HG02759 (cell line): ENCODE data around the gene VPS37B.
"Not testable (repeated sequence)": the region's sequence is repeated elsewhere in the genome, so short reads cannot be mapped to it uniquely, and the experiment has no call there.

Experiments
- ATAC-seq: cut with Tn5 transposase; IDR thresholded peaks from one replicate; pipeline ENCODE4 v1.9.1; 2021; ENCODE audit warnings: mild to moderate bottlenecking, moderate library complexity; ENCODE audit not compliant: unreplicated experiment

The VPS37B gene

GRCh38 chr12:122884091-122884826 lies 11.7 kb downstream of the VPS37B start:
- no peak for ATAC-seq

- no peak for ATAC-seq
Measured at GRCh38 chr12:122882908-122883558, 12.9 kb downstream of the VPS37B start.

GRCh38 chr12:122880668-122881067 lies 15.3 kb downstream of the VPS37B start:
- ATAC-seq, result no peak

DNA sequence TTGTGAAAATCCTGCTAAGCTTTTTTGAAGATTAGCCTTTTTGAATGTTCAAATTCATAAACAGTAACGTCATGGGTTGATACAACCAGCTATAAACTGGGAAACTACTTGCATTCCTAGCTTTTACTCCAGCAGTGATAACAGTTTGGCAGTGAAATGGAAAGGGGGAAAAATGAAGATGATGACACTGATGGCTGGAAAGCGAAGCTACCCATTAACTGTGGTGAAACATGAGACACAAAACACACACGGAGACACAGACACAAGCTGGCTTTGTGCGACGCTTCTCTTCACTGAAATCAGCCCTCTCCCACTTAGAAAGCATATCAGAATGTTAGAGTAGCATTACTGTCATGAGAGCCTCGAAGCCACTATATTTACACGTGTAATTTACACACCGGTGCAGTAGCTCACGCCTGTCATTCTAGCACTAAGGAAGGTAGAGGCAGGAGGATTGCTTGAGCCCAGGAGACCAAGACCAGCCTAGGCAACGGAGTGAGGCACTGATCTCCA lies 15.7 kb downstream of the VPS37B start:
- ATAC-seq, result no peak

GRCh38 chr12:122878780-122879612 lies 16.9 kb downstream of the VPS37B start:
- ATAC-seq, result no peak

GRCh38 chr12:122876731-122877130 lies 19.2 kb downstream of the VPS37B start:
- ATAC-seq, result no peak

DNA sequence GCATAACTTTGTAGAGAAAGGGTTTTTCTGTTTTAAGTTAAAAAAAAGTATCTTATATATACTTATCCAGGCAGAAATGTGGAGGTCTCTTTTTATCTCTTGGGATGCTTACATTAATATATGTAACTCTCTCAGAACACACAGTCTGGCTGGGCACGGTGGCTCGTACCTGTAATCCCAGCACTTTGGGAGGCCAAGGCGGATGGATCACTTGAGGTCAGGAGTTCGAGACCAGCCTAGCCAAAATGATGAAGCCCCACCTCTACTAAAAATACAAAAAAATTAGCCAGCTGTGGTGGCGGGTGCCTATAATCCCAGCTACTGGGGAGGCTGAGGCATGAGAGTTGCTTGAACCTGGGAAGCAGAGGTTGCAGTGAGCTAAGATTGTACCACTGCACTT lies 19.6 kb downstream of the VPS37B start:
- ATAC-seq, result not testable (repeated sequence)

DNA sequence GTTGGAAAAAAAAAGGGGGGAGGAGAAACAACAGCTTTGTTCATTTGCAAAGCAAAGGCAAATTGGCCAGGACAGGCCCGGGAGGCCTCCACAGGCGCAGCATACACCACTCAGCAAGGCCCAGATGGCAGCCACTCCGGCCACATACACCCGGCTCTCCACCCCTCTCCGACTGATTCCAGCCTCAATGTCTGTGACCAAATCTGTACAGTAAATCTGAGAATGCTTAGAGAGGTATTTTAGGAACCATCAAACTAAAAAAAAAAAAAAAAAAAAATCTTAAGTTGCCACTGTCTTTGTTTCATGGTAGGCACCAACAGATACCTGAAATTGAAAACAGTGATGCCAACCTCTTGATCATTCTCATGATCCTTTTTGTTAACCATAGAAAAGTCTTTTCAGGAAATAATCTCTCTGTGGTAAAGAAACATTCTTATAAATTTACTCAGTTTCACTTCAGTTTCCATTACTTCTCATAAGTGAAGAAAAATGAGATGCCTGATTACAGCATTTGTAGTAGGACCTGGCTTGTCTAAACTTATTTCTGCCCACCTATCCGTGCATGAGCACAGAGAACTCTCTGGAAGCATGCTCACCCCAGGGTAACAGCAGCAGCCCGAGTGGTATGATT lies 20.2 kb downstream of the VPS37B start:
- ATAC-seq, result peak; percentile 77

GRCh38 chr12:122874081-122874480 lies 21.8 kb downstream of the VPS37B start:
- no peak for ATAC-seq

- ATAC-seq, result no peak
Measured at GRCh38 chr12:122873540-122873939, 22.4 kb downstream of the VPS37B start.

DNA sequence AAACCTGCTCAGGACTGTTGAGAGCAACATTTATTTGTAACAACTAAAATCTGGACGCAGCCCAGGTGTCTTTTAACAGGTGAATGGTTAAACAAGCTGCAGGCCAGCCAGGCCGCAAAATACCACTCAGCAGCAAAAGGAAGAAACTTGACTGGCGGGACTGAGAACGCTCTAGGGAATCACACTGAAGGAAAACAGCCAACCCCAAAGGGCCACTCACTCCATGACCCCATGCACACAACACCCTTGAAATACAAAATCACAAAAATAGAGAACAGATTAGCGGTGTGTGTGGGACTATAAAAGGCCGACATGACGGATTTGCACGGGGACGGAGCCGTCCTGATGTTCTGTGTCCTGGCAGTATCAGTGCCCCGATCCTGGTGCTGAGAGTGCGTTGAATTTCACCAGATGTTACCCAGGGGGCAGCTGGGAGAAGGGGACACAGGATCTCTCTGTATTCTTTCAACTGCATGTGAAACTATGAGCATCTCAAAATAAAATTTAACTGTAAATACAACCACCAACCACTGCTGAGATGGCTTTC lies 23.0 kb downstream of the VPS37B start:
- ATAC-seq, result no peak

DNA sequence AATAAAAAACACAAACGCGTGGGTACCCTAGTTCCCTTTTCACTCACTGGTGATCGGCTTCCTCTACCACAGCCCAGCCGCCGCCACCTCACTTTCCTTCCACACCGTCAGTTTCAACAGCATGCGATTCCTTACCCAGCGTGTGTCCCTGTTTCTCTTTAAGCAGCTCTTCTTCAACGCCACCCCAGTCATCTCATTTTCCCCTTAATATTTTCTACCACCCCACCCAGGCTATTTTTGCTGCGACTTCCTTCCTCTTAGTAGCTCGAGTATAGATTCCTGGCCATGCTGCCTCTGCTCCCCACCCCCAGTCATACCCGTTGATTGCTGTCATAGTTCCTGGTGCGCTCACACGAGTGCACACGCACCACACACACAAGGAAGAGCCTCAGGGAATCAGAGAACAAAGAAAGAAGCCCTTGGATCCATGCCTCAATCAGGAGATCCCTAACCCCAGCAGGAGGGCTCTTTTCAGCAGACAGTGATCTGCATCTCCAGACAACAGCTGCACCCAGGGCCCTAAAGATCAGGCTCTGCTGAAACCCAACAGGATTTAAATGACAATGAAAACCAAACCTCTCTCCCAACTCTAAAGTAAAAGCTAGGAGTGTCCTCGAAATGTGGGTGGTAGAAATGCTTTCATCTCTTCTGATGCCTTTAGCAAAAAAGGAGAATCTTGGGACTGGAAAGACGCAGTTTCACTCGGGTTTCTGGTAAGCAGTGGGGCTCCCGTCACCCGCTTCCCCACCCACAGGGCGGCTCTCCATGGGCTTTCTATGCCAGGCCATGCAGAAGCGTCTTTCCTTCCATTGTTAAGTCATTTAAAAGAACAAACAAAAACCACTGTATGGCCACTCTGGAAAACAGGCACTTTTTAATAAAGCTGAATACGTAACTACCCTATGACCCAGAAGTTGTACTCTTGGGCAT lies 23.8 kb downstream of the VPS37B start:
- peak; percentile 34 for ATAC-seq

DNA sequence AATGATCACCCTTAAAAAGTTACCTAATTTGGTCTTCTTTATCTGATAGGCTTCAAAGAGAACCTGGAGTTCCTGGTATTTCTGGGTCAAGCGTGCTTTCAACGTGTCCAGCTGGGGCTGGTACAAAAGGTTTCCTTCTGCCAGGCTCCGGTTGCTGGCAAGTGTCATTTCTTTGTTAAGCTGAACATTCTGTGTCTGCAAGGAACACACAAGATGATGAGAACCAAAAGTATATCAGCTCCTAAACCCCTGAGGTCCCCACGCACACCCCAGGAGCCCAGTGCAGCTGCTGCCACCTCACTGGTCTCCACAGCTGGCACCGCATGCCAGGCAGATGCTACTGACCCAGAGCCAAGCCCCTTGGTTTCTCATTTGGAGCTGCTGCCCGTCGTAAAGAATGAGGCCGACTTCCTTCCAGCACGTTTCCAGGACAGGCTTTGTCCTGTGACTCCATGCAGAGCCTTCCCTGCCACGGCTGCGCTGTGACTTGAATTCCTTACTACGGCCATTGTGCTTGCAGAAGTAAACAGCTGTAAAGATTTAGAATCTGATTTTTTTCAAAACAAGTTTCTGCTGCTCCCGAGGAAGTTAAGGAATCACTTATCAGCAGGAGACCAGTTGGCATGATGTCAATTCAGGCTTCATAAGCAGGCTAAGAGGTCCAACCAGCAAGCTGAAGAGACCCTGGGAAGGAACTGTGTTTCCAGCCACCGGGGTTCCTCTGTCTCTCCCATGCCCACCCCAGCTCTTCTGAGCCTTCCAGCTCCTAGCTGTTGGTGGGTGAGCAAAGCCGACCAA lies 24.9 kb downstream of the VPS37B start:
- ATAC-seq, result no peak

DNA sequence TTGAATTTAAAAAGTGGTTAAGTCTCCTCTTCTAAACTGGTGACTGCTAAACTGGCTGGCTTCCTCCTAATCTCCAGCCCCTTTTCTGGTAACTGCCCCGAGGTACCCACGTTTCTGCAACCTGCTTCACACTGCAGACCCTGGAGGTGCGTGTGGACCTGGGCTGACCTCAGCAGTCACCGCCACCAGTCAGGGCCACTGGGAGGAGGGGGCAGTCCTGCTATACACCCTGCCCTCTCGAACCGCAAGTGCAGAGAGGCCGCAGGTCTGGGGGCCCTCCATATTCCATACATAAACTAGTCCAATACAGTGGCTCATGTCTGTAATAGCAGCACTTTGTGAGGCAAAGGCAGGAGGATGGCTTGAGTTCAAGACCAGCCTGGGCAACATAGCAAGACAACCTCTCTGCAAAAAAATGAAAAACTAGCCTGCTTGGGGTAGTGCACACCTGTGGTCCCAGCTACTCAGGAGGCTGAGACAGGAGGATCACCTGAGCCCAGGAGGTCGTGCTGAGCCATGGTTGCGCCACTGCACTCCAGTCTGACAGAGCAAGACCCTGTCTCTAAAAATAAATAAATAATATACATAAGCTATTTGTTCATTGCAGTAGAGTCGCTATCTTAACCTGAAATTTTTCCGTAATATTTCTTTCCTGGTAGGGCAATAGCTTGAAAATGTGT lies 25.6 kb downstream of the VPS37B start:
- no peak for ATAC-seq

GRCh38 chr12:122869207-122869973 lies 26.5 kb downstream of the VPS37B start:
- ATAC-seq, result no peak

- no peak for ATAC-seq
Measured at GRCh38 chr12:122868471-122869177, 27.3 kb downstream of the VPS37B start.
